GM12801 (cell line): ENCODE data around the gene NAGLU.

ENCODE experiments used
- TF ChIP-seq, protein P1 (sequence below): IDR thresholded peaks from one replicate; pipeline ENCODE4 v1.5.1; 2011; ENCODE audit warnings: control low read depth; ENCODE audit not compliant: insufficient read length; ENCODE audit errors: extremely low read depth

Gene NAGLU

DNA sequence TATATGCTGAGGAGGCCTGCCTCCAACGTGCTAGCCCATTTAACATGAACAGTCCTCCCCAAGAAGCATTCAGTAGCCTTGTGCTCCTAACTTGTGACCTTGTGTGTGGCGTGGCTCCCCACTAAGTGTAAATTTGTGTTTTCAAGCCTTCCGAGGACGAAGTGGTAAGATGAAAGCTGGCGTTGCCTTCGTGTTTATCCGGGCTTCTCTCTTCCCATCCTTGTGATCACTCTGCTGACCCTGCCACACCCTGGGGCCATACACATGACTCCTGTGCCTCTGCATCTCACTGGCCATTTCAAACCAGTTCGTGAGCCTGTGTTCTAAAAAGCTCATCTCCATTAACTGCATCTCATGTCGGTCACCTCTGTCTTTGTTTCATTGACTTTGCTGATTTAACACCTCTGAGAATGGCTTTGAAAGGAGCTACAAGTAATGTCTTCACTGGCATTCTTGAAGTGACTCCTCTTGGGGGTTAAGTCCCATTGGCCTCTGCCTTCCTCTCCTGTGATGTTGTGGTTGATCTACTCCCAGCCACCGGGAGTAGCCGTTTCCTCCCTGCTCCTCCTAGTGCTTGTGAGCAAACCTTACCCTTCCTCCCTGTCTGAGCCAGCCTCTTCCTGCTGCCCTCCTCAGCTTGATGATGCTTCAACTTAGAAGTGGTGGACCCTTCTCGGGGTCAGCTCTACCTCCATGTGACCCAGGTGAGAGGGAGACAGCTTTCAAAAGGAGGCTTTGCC is 27.4 kb upstream of the NAGLU start:
- TF ChIP-seq, protein P1, sequence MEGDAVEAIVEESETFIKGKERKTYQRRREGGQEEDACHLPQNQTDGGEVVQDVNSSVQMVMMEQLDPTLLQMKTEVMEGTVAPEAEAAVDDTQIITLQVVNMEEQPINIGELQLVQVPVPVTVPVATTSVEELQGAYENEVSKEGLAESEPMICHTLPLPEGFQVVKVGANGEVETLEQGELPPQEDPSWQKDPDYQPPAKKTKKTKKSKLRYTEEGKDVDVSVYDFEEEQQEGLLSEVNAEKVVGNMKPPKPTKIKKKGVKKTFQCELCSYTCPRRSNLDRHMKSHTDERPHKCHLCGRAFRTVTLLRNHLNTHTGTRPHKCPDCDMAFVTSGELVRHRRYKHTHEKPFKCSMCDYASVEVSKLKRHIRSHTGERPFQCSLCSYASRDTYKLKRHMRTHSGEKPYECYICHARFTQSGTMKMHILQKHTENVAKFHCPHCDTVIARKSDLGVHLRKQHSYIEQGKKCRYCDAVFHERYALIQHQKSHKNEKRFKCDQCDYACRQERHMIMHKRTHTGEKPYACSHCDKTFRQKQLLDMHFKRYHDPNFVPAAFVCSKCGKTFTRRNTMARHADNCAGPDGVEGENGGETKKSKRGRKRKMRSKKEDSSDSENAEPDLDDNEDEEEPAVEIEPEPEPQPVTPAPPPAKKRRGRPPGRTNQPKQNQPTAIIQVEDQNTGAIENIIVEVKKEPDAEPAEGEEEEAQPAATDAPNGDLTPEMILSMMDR: no peak

DNA sequence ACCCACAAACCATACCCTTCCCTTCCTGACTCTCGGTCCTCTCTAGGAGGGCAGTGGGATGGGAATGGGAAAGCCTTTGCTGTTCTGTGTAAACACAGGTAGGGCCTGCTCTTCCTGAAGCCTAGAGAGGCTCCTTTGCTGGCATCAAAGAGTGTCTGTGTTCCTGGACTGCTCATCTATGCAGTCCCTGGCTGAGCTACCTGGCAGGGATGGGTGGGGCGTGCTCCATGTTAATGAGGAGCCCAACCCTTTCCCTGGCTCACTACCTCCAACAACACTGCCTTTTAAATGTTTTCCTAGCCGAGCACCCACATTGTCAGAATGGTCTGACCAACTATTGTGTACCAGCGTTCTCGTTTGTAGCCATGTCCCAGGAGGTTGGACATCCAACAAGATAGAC is 26.6 kb upstream of the NAGLU start:
- TF ChIP-seq, protein P1: no peak

DNA sequence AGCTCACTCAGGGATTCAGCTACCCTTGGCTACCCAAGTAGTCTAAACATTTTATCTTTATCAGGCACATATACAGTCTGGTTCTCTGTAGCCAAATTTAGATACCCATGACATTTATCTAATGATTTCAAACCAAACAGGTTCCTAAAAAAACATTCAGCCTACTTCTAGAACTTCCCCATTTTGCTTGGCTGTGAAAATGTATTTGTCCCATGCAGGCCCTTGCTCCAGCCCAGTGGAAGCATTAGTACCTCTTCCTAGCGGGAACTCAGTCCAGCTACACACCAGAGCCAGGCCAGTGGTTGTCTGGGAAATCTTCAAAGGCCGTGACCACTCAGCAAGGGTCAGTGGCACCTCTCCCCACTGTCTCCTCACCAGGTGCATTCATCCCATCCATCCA is 26.2 kb upstream of the NAGLU start:
- TF ChIP-seq, protein P1: no peak

DNA sequence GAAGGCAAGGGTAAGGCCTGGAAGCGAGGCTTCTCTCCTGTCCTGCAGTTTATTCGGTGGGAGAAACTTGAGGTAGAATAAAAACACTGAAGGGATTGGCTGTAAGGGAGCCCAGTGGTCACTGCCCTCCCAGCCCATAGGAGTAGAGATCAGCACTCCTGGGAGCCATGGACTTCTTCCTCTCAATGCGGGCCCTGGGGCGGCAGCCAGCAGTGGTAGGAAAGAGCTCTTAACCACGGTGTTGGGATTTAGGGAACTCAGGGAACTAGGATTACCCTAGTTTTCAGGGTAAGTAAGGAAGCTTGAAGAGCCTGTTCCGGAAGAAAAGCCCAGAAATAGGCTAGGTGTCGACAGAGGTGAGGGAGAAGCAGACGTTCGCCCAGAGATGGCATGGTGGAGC is 23.8 kb upstream of the NAGLU start:
- TF ChIP-seq, protein P1: no peak

DNA sequence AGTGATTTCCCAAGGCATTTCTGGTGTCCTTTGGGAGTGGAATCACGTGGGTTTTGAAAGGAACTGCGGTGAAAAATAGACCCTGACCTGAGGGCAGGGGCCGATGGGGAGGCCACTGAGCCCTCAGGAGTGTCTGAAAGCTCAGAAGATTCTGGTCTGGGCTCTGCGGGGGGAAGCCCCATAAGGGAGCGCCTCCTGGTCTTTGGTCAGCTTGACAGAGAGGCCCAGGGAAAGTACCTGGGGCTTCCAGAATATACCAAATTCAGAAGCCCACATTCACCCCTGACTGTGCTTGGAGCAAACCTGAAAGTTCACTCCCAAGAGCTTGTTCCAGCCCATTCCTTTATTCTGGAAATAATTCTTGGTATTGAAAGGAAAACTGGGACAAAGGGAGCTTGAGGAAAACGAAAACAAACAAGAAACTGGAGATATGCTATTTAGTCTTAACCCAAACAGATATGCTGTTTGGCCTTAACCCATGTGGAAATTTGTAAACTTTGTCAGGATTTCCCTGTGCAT is 23.2 kb upstream of the NAGLU start:
- TF ChIP-seq, protein P1: no peak

DNA sequence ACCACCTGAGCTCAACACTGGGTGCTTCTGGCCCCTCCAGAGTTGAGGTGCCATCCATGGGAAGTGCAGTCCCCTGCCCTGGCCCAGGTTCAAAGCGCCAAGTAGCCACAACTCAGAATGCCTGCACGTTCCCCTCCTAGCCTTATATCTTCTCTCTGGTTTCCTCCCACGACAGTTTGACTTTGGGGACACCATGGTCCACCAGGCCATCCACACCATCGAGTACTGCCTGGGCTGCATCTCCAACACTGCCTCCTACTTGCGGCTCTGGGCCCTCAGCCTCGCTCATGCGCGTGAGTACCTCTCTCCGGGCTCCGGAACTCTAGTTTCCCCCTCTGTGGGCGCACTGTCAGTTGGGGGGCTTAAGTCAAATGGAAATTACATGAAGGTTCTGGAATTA is 22.4 kb upstream of the NAGLU start:
- TF ChIP-seq, protein P1: no peak

DNA sequence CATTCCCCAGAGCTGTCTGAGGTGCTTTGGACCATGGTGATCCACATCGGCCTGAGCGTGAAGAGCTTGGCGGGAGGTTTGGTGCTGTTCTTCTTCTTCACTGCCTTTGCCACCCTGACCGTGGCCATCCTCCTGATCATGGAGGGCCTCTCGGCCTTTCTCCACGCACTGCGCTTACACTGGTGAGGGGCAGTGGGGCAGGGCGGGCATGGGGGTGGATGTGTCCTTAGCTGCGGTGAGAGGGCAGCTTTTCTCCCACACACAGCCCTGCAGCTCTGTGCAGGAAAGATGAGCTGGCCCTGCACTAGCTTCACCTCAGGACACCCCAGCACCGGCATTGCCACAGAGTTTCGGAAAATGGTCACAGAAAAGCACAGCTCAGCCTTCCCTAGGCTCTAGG is 21.8 kb upstream of the NAGLU start:
- TF ChIP-seq, protein P1: no peak

DNA sequence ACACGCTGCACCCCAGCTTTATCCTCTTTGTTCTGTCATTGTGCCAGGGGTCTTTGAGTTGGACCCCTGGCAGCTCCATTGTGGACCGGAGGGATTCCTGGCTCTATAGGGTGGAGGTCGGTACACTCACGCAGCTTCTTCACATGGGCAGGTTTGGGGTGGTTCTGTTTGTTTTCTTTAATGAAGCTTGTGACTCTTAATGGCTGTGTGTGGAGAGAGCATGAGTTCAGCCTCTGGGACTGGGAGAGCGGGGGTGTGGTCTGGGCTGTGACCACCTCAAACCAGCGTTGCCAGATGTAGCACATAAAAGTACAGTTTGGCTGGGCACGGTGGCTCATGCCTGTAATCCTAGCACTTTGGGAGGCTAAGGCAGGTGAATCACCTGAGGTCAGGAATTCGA is 21.2 kb upstream of the NAGLU start:
- TF ChIP-seq, protein P1: no peak
